ENCODE results near the gene C10orf90. TPM values are rescaled to one million over a fixed set of nuclear protein-coding genes. Genes with fewer than 3 reads are reported as not detected.

Gene C10orf90, protein sequence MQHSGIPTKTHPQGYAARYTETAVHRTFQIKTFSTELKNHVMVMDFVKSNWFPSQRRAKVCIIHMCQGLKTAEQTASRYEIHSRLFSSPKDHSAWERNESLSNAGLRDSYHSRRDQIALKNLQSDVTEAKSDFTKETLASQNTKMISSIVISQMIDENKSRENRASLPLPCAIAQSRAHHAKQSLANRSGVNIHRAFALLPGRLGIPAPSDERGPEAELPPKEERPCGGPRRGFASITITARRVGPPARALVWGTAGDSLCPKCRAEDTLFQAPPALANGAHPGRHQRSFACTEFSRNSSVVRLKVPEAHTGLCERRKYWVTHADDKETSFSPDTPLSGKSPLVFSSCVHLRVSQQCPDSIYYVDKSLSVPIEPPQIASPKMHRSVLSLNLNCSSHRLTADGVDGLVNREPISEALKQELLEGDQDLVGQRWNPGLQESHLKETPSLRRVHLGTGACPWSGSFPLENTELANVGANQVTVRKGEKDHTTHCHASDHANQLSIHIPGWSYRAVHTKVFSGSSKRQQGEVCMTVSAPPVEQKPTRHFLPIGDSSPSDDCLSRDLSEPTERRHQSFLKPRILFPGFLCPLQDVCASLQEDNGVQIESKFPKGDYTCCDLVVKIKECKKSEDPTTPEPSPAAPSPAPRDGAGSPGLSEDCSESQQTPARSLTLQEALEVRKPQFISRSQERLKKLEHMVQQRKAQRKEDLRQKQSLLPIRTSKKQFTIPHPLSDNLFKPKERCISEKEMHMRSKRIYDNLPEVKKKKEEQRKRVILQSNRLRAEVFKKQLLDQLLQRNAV
- 0.12 TPM in 1 of 2 replicates, not detected in the other for total RNA-seq

DNA sequence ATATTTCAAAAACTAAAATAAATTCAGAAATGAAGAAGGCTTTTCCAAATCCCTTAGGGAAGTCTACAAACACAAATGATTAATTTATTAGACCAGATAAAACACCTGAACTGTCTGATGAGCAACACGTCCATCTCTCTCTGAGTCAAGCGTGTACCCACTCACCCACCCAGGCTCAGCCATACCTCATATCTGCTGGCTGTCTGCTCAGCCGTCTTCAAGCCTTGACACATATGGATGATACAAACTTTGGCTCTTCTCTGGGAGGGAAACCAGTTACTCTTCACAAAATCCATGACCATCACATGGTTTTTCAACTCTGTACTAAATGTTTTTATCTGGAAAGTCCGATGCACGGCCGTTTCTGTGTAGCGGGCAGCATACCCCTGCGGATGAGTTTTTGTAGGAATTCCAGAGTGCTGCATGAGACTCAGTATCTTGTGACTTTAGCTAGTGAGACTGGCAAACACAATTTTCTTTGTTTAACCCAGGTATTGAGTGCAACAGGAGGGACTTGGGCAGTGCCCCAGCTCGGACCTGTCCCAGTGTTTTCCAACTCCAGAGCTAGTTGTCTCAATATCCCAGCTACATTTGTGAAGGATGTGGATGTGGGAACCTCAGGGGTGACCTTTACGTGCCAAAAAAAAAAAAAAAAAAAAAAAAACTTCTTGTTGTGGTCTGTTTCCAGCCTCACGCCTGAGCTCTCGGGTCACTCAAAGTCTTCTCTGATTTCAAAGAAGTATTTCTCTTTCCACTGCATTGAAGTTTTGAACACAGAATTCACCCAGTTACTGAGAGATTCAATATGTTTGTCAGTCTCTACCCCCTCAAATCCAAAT lies at the start of gene C10orf90:
C10orf90 (minus strand) TSS at position 638 of the 839 bp plus-strand sequence; CDS start at position 425, 213 bp downstream.

GRCh38 chr10:126387931-126388911 lies 282.3 kb downstream of the C10orf90 start, which contains the start of gene ADAM12:
ADAM12 (minus strand) TSS chr10:126388477; CDS start chr10:126388145, 332 bp downstream.

Other genes with a start within 250 kb of the C10orf90 start
- 82.8 and 86.0 TPM in 2 replicates for gene DOCK1, start 234.7 kb upstream of the C10orf90 start, total RNA-seq

Measured in hair follicle dermal papilla cell (primary cell).